Retinal pigment epithelial cell (primary cell): ENCODE measurements around the gene GNAZ.

Source experiments
- DNase-seq: peaks from one replicate; pipeline ENCODE4 v3.0.0-alpha.2; 2010; ENCODE audit warnings: low read depth
- H3K4me3 ChIP-seq: 2 replicates; pipeline ENCODE4 v1.5.1; 2011; ENCODE audit warnings: mild to moderate bottlenecking, low read length, control low read depth, moderate library complexity
- CTCF ChIP-seq: conservative IDR thresholded peaks from 2 replicates; pipeline ENCODE4 v1.5.1; 2011; ENCODE audit warnings: low read depth, low read length, control low read depth, inconsistent platforms

The GNAZ gene

GRCh38 chr22:23036684-23037428, 33.5 kb upstream of the GNAZ start:
- no peak for TF ChIP-seq CTCF
- no peak overlapping the region for H3K4me3 ChIP-seq
- no peak for DNase-seq

GRCh38 chr22:23037429-23038333, 32.6 kb upstream of the GNAZ start:
- no peak for TF ChIP-seq CTCF
- no peak for DNase-seq

GRCh38 chr22:23038334-23038642, 32.0 kb upstream of the GNAZ start:
- DNase-seq: no peak
- H3K4me3 ChIP-seq: no peak overlapping the region
- TF ChIP-seq CTCF: no peak

More at GRCh38 chr22:23037429-23038333, 32.6 kb upstream of the GNAZ start:
- no peak overlapping the region for H3K4me3 ChIP-seq

GRCh38 chr22:23038902-23039301, 31.4 kb upstream of the GNAZ start:
- DNase-seq: no peak
- H3K4me3 ChIP-seq: no peak overlapping the region
- no peak for TF ChIP-seq CTCF

GRCh38 chr22:23042179-23042578, 28.1 kb upstream of the GNAZ start:
- no peak for DNase-seq
- TF ChIP-seq CTCF: no peak
- no peak overlapping the region for H3K4me3 ChIP-seq

- H3K4me3 ChIP-seq: no peak overlapping the region
- TF ChIP-seq CTCF: no peak
- no peak for DNase-seq
Observed at GRCh38 chr22:23044570-23044969, 25.7 kb upstream of the GNAZ start.
